Thyroid gland (tissue), 4 donors: ENCODE results near the gene BDH1.

Source experiments
- CTCF ChIP-seq, 6 experiments: fragments of 200-600 bp in 3 of 6; fragments of 450-650 bp in 3 of 6; sonication (generic) in 3 of 6; IDR thresholded peaks; one replicate each; pipeline ENCODE4 v1.5.1; 2016 to 2019; ENCODE audit warnings: antibody characterized with exemption in 6 of 6, mild to moderate bottlenecking in 2 of 6, inconsistent platforms in 1 of 6, moderate library complexity in 1 of 6
- POLR2A ChIP-seq, 2 donors: fragments of 450-650 bp; IDR thresholded peaks; one replicate each; pipeline ENCODE4 v1.6.1; 2017; ENCODE audit warnings: antibody characterized with exemption in 2 of 2, mild to moderate bottlenecking in 2 of 2, moderate library complexity in 1 of 2

DNA sequence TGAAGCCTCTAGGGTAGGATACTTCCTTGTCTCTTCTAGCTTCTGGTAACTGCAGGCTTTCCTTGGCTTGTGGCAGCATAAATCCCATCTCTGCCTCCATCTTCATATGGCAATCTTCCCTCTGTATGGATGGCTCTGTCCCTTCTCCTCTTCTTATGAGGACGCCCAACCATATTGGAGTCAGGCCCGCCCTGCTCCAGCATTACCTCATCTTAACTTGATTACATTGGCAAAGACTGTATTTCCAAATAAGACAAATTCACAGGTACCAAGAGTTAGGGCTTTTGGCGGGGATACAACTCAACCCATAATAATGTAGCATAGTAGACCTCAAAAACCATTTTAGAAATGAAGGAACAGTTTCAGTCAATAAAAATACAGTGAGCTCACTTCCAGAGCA, 75.4 kb downstream of the BDH1 start:
- TF ChIP-seq CTCF (IDR thresholded peaks at IDR 0.05) = no peak
- no peak for TF ChIP-seq POLR2A (IDR thresholded peaks at IDR 0.05)
